HG03439 (cell line): Measurements from ENCODE around the gene NDC80.

ENCODE experiments used
- ATAC-seq: cut with Tn5 transposase; IDR thresholded peaks from one replicate; pipeline ENCODE4 v1.9.1; 2021; ENCODE audit warnings: mild to moderate bottlenecking, moderate library complexity; ENCODE audit not compliant: unreplicated experiment

Gene NDC80

GRCh38 chr18:2557536-2557935 lies 13.8 kb upstream of the NDC80 start:
- no peak for ATAC-seq

- ATAC-seq: no peak
Measured at GRCh38 chr18:2559249-2559648, 12.1 kb upstream of the NDC80 start.

- no peak for ATAC-seq
Measured at GRCh38 chr18:2564373-2564772, 7.0 kb upstream of the NDC80 start.

GRCh38 chr18:2568129-2568528 lies 3.2 kb upstream of the NDC80 start:
- ATAC-seq: no peak

GRCh38 chr18:2568605-2569004 lies 2.8 kb upstream of the NDC80 start:
- no peak for ATAC-seq

GRCh38 chr18:2569338-2570207 lies 1.8 kb upstream of the NDC80 start:
- no peak for ATAC-seq

- ATAC-seq: peak; percentile 43
Measured at GRCh38 chr18:2570772-2571199, 571 bp upstream of the NDC80 start.

- peak; percentile 3 for ATAC-seq
Measured at GRCh38 chr18:2572171-2572569, 813 bp downstream of the NDC80 start.

- no peak for ATAC-seq
Measured at GRCh38 chr18:2572892-2573291, 1.5 kb downstream of the NDC80 start.

- no peak for ATAC-seq
Measured at GRCh38 chr18:2573408-2573807, 2.1 kb downstream of the NDC80 start.

- ATAC-seq: no peak
Measured at GRCh38 chr18:2587788-2588187, 16.4 kb downstream of the NDC80 start.

- ATAC-seq: no peak
Measured at GRCh38 chr18:2588666-2589344, 17.4 kb downstream of the NDC80 start.

- no peak for ATAC-seq
Measured at GRCh38 chr18:2589345-2590068, 18.1 kb downstream of the NDC80 start.

GRCh38 chr18:2590303-2590702 lies 18.9 kb downstream of the NDC80 start:
- ATAC-seq: no peak

GRCh38 chr18:2597639-2598038 lies 26.3 kb downstream of the NDC80 start:
- no peak for ATAC-seq

GRCh38 chr18:2602844-2603243 lies 31.5 kb downstream of the NDC80 start:
- no peak for ATAC-seq

- ATAC-seq: no peak
Measured at GRCh38 chr18:2606335-2606734, 35.0 kb downstream of the NDC80 start.

- no peak for ATAC-seq
Measured at GRCh38 chr18:2609604-2610003, 38.2 kb downstream of the NDC80 start.

GRCh38 chr18:2610549-2610948 lies 39.2 kb downstream of the NDC80 start:
- ATAC-seq: no peak

- ATAC-seq: no peak
Measured at GRCh38 chr18:2612996-2613395, 41.6 kb downstream of the NDC80 start.

GRCh38 chr18:2617401-2617998 lies 46.1 kb downstream of the NDC80 start:
- ATAC-seq: no peak
